Fibroblast of mammary gland (primary cell): ENCODE data around the gene SNX14.
A peak's percentile ranks its signal among the peaks of the same experiment; 100 is the strongest.

Experiments used
- DNase-seq: peaks from one replicate; pipeline ENCODE4 v3.0.0-alpha.2; 2010; ENCODE audit warnings: low read depth
- H3K4me3 ChIP-seq: 2 replicates; pipeline ENCODE4 v1.5.1; 2011; ENCODE audit warnings: low read depth, mild to moderate bottlenecking, low read length, moderate library complexity; ENCODE audit not compliant: control insufficient read depth
- TF ChIP-seq, protein P1 (sequence below): conservative IDR thresholded peaks from 2 replicates; pipeline ENCODE4 v1.5.1; 2011; ENCODE audit warnings: low read depth, low read length, inconsistent platforms; ENCODE audit not compliant: control insufficient read depth, insufficient read depth

The SNX14 gene

DNA sequence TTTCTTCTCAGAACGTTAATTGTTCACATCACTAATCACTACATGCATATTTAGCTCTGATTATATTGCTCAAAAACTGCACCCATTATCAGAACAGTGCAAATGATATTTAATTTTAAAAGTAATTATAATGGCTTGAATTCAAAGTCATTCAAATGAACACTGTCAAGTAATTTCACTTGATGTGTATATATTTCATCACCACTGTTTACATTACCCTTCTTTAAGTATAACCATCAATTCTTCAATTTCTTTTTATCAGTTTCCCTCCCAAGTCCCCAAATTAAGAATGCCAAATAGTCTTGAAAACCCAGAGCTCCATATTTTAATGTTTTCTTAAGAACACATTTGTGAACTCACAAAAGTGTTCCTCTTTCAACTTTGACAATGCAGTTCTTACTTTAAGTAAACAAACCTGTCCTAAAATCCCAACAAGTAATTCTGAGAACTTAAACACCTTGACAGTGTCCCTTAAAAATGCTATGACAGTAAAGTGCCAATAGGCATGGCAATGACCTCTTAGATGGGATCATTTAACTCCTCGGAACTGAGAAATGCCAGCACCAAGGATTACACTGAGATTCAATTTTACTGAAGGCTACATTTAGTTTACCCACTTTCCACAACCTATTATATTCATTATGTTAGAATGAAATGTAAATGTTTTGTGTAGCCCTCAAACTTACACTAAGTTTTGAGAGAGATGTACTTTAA is 16.7 kb upstream of the SNX14 start:
- no peak for DNase-seq
- TF ChIP-seq, protein P1, sequence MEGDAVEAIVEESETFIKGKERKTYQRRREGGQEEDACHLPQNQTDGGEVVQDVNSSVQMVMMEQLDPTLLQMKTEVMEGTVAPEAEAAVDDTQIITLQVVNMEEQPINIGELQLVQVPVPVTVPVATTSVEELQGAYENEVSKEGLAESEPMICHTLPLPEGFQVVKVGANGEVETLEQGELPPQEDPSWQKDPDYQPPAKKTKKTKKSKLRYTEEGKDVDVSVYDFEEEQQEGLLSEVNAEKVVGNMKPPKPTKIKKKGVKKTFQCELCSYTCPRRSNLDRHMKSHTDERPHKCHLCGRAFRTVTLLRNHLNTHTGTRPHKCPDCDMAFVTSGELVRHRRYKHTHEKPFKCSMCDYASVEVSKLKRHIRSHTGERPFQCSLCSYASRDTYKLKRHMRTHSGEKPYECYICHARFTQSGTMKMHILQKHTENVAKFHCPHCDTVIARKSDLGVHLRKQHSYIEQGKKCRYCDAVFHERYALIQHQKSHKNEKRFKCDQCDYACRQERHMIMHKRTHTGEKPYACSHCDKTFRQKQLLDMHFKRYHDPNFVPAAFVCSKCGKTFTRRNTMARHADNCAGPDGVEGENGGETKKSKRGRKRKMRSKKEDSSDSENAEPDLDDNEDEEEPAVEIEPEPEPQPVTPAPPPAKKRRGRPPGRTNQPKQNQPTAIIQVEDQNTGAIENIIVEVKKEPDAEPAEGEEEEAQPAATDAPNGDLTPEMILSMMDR: no peak
- no peak overlapping the region for H3K4me3 ChIP-seq

DNA sequence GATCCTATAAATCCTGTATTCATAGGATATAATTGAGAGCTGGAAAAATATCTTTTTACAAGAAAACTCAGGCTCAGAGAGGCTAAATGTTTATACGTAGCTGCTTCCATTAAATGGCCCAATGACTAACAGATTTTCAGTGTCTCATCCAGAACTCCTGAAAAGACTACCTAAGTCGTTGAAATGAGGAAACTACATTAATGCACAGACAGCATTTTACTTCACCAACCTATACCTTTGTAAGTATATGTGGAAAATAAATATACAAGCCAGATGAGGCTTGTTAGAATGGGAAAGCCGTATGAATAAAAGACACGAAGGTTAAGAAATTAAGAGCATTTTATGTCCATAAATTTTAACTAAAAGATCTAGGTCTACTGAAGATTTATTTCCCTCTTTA is 8.4 kb upstream of the SNX14 start:
- no peak for DNase-seq
- H3K4me3 ChIP-seq: no peak overlapping the region
- TF ChIP-seq, protein P1: no peak

DNA sequence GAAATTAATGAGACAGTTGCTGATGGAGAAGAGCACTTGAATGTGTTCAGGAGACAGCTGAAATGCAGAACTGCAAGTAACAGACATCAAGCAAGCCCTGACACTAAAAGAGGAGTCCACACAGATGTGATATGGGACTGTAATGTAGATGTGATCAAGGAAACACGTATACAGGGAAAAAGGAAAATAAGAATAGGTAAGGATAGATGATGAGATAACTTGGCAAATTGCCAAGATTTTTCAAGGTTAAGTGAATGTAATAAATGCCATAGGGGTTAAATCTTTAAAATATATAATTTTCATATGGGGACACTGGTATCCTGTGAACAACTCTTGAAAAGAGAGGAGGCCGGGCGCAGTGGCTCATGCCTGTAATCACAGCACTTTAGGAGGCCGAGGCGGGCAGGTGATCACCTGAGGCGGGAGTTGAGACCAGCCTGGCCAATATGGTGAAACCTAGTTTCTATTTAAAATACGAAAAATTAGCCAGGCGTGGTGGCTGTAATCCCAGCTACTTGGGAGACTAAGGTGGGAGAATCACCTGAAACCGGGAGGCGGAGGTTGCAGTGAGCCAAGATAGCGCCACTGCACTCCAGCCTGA is 7.2 kb upstream of the SNX14 start:
- no peak for DNase-seq
- TF ChIP-seq, protein P1: no peak
- no peak overlapping the region for H3K4me3 ChIP-seq

DNA sequence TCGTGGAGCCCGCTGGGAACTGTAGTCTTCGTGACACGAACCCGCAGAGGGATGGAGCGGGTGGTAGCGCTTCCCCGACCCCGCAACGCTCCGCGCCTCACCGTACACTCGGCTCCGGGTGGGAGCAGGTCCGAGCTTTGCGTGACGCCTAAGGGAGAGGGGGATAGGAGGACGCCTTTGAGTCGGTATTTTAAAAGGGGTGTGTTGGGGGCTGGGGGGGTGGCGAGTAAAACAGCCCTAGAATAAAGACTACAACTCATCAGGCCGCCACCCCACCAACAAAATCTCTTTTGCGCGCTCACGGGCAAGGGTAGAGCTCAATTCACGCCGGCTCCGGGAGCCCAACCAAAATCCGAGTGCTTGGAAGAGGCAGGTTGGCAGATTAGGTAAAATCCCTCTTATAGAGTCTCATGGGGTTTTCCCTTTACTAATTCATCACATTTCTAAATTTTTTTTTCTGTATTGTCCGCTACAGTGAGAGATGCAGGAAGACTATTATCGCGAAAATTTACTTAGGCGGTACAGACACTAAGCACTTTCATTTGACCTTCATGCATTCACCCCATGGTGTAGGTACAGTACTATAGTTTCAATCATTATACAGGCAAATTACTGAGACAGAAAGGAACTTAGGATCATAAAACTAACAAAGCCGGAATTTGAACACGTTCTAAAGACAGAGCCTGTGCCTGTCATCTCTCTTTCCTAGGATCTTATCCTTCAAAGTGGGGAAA is 706 bp upstream of the SNX14 start:
- peak; percentile 25 for DNase-seq
- TF ChIP-seq, protein P1: no peak
- peak overlapping the region; percentile 72 for H3K4me3 ChIP-seq

DNA sequence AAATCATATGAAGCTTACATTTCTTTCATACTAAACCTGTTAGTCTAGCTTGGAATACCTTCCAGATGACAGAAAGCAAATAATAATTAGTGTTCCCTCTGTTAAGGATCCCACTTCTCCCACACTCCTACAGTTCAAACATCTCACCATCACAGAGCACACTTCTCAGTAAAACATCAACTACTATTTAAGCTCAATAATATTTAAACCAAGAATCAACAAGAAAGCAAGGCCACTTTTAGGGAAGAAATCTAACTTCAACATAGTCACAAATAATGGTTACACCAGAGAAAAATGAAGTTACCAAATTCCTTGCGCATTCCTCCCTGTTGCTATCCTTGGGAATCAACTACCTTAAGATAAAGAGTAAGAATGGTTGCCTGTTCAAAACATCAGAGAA is 1.6 kb downstream of the SNX14 start:
- no peak for DNase-seq
- H3K4me3 ChIP-seq: no peak overlapping the region
- TF ChIP-seq, protein P1: no peak

- TF ChIP-seq, protein P1: no peak
- no peak for DNase-seq
- H3K4me3 ChIP-seq: no peak overlapping the region
These were observed 2.5 kb downstream of the SNX14 start for GRCh38 chr6:85591207-85591606.
